ENCODE measurements around the gene ZMYND15.
A peak's percentile ranks its signal among the peaks of the same experiment; 100 is the strongest.

The ZMYND15 gene

GRCh38 chr17:4785311-4786105 is 45.9 kb downstream of the ZMYND15 start:
- Mint-ChIP-seq H3K27me3 (peaks cover 32% of the 10 kb centered on the region), H3K36me3 (no peaks in the 10 kb centered on the region), H3K4me1 (peaks cover 17% of the 10 kb centered on the region), H3K27ac (no peak overlapping the region), H3K9me3 (no peaks in the 10 kb centered on the region), H3K4me3 (peak overlapping the region; percentile 26)

GRCh38 chr17:4786106-4786511 is 46.5 kb downstream of the ZMYND15 start, which contains the start of gene VMO1:
Gene VMO1, minus strand, starts transcription at chr17:4786364. Its CDS starts 12 bp downstream, at chr17:4786352.
- H3K36me3 Mint-ChIP-seq: no peaks in the 10 kb centered on the region
- H3K9me3 Mint-ChIP-seq: no peaks in the 10 kb centered on the region
- peak within 1 kb of the TSS; percentile 26 for H3K4me3 Mint-ChIP-seq
- H3K27me3 Mint-ChIP-seq: peaks cover 28% of the 10 kb centered on the region
- no peak within 1 kb of the TSS for H3K27ac Mint-ChIP-seq
- H3K4me1 Mint-ChIP-seq: peaks cover 21% of the 10 kb centered on the region

- Mint-ChIP-seq H3K27ac (no peak overlapping the region), H3K9me3 (no peaks in the 10 kb centered on the region), H3K4me1 (peaks cover 21% of the 10 kb centered on the region), H3K27me3 (peaks cover 28% of the 10 kb centered on the region), H3K4me3 (no peak overlapping the region), H3K36me3 (no peaks in the 10 kb centered on the region)
Observed at GRCh38 chr17:4786516-4786915, 46.9 kb downstream of the ZMYND15 start.

- peak overlapping the region; percentile 63 for H3K4me3 Mint-ChIP-seq
- no peaks in the 10 kb centered on the region for H3K9me3 Mint-ChIP-seq
- peaks cover 20% of the 10 kb centered on the region for H3K27me3 Mint-ChIP-seq
- H3K4me1 Mint-ChIP-seq: peaks cover 21% of the 10 kb centered on the region
- H3K27ac Mint-ChIP-seq: no peak overlapping the region
- H3K36me3 Mint-ChIP-seq: no peaks in the 10 kb centered on the region
Observed at GRCh38 chr17:4788159-4788806, 48.6 kb downstream of the ZMYND15 start.

- peaks cover 16% of the 10 kb centered on the region for H3K27me3 Mint-ChIP-seq
- peaks cover 21% of the 10 kb centered on the region for H3K4me1 Mint-ChIP-seq
- H3K4me3 Mint-ChIP-seq: peak within 1 kb of the TSS; percentile 76
- no peaks in the 10 kb centered on the region for H3K9me3 Mint-ChIP-seq
- H3K27ac Mint-ChIP-seq: peak within 1 kb of the TSS; percentile 6
- no peaks in the 10 kb centered on the region for H3K36me3 Mint-ChIP-seq
Observed at GRCh38 chr17:4788807-4789700, 49.4 kb downstream of the ZMYND15 start, which contains the start of gene GLTPD2. Gene GLTPD2, plus strand, starts transcription at chr17:4788964. Its CDS starts 48 bp downstream, at chr17:4789012.

- peak overlapping the region; percentile 6 for H3K27ac Mint-ChIP-seq
- peaks cover 21% of the 10 kb centered on the region for H3K4me1 Mint-ChIP-seq
Observed at GRCh38 chr17:4789701-4789950, 50.0 kb downstream of the ZMYND15 start.

GRCh38 chr17:4789951-4790704 is 50.5 kb downstream of the ZMYND15 start:
- H3K27ac Mint-ChIP-seq: peak overlapping the region; percentile 95
- no peaks in the 10 kb centered on the region for H3K36me3 Mint-ChIP-seq
- peaks cover 21% of the 10 kb centered on the region for H3K4me1 Mint-ChIP-seq
- H3K27me3 Mint-ChIP-seq: peaks cover 14% of the 10 kb centered on the region
- H3K4me3 Mint-ChIP-seq: peak overlapping the region; percentile 90
- H3K9me3 Mint-ChIP-seq: no peaks in the 10 kb centered on the region

More at GRCh38 chr17:4789701-4789950, 50.0 kb downstream of the ZMYND15 start:
- no peaks in the 10 kb centered on the region for H3K36me3 Mint-ChIP-seq
- H3K9me3 Mint-ChIP-seq: no peaks in the 10 kb centered on the region
- peak overlapping the region; percentile 76 for H3K4me3 Mint-ChIP-seq
- peaks cover 15% of the 10 kb centered on the region for H3K27me3 Mint-ChIP-seq

- H3K27ac Mint-ChIP-seq: peak overlapping the region; percentile 95
- peaks cover 17% of the 10 kb centered on the region for H3K4me1 Mint-ChIP-seq
- H3K9me3 Mint-ChIP-seq: no peaks in the 10 kb centered on the region
- H3K27me3 Mint-ChIP-seq: peaks cover 13% of the 10 kb centered on the region
- H3K36me3 Mint-ChIP-seq: no peaks in the 10 kb centered on the region
- peak overlapping the region; percentile 90 for H3K4me3 Mint-ChIP-seq
Observed at GRCh38 chr17:4790705-4791088, 51.1 kb downstream of the ZMYND15 start.

- H3K27me3 Mint-ChIP-seq: no peaks in the 10 kb centered on the region
- H3K9me3 Mint-ChIP-seq: no peaks in the 10 kb centered on the region
- peak overlapping the region; percentile 66 for H3K27ac Mint-ChIP-seq
- H3K4me3 Mint-ChIP-seq: no peak overlapping the region
- H3K36me3 Mint-ChIP-seq: peaks cover 2% of the 10 kb centered on the region
- H3K4me1 Mint-ChIP-seq: peaks cover 18% of the 10 kb centered on the region
Observed at GRCh38 chr17:4795168-4795567, 55.5 kb downstream of the ZMYND15 start.
